Upper lobe of left lung (tissue), 4 donors: ENCODE measurements around the gene TSPEAR.

Experiments used
- POLR2AphosphoS5 ChIP-seq, 2 donors: sonication (generic); formaldehyde crosslinking; IDR thresholded peaks; one replicate each; pipeline ENCODE4 v1.5.1; 2017; ENCODE audit warnings: antibody characterized with exemption in 2 of 2
- TF ChIP-seq, protein P1 (sequence below), 6 experiments: fragments of 450-650 bp in 4 of 6; fragments of 200-600 bp in 2 of 6; sonication (generic) in 2 of 6; IDR thresholded peaks; one replicate each; pipeline ENCODE4 v1.5.1; 2016 to 2019; ENCODE audit warnings: antibody characterized with exemption in 6 of 6

DNA sequence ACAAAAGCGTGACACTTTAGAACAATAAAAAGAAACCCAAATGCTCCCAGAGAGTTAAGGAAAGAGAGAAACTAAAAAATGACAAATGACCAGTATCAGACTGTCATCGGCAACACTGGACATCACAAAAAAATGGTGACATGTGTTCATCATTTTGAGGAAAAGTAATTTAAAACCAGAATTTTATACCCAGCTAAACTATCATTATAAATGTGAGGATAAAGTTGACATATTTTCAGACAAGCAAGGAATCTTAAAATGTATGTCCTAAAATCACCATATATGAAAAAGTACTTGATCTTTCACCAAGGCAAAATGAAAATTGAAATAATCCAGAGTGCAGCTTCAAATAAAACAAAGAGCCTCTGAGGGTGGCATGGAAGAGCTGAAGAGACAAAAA, 66.5 kb downstream of the TSPEAR start:
- no peak for TF ChIP-seq POLR2AphosphoS5 (IDR thresholded peaks at IDR 0.05)
- TF ChIP-seq, protein P1, sequence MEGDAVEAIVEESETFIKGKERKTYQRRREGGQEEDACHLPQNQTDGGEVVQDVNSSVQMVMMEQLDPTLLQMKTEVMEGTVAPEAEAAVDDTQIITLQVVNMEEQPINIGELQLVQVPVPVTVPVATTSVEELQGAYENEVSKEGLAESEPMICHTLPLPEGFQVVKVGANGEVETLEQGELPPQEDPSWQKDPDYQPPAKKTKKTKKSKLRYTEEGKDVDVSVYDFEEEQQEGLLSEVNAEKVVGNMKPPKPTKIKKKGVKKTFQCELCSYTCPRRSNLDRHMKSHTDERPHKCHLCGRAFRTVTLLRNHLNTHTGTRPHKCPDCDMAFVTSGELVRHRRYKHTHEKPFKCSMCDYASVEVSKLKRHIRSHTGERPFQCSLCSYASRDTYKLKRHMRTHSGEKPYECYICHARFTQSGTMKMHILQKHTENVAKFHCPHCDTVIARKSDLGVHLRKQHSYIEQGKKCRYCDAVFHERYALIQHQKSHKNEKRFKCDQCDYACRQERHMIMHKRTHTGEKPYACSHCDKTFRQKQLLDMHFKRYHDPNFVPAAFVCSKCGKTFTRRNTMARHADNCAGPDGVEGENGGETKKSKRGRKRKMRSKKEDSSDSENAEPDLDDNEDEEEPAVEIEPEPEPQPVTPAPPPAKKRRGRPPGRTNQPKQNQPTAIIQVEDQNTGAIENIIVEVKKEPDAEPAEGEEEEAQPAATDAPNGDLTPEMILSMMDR (IDR thresholded peaks at IDR 0.05): no peak
